ENCODE data around the gene CDH13.

DNA sequence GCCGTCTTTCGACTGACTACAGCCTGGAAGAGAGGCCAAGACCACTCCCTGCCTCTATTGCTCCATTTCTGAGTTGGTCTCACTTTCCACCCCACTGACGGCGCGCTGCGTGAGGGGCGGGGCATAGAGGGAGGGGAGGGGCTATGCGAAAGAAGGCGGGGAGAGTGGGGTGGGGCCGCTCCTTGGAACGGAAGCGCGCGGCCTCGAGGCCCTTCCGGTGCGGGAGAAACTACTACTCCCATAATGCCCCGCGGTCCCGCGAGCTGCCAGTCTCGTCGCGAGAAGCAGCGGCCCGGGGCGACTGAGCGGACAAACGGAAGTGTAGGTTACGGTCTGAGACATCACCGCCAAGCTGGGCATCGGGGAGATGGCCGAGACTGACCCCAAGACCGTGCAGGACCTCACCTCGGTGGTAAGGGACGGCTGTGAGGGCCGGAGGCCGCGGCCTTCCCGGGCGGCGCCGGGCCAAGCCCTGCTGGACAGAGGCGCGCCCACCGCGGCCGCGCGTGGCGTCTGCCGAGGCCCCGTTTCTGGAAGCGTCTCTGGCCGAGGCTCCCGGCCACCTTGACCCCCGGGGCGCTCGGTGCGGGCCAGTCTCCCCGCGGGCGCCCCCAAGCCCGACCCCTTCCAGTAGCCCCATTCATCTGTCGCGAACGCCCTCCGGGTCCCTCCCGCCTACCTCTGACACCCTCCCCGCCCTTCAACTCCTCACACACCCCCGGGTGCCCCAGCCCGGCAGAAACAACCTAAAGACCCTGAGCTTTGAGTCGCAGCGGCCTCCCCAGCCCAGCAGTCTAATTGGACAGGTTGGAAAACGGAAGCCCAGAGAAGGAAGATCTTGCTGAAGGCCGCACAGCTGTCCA, 1181.2 kb downstream of the CDH13 start, which contains the start of gene HSBP1:
- peak in 1 of 2 donors; percentile 61 for TF ChIP-seq POLR2A (IDR thresholded peaks at IDR 0.05)
- TF ChIP-seq, protein P1, sequence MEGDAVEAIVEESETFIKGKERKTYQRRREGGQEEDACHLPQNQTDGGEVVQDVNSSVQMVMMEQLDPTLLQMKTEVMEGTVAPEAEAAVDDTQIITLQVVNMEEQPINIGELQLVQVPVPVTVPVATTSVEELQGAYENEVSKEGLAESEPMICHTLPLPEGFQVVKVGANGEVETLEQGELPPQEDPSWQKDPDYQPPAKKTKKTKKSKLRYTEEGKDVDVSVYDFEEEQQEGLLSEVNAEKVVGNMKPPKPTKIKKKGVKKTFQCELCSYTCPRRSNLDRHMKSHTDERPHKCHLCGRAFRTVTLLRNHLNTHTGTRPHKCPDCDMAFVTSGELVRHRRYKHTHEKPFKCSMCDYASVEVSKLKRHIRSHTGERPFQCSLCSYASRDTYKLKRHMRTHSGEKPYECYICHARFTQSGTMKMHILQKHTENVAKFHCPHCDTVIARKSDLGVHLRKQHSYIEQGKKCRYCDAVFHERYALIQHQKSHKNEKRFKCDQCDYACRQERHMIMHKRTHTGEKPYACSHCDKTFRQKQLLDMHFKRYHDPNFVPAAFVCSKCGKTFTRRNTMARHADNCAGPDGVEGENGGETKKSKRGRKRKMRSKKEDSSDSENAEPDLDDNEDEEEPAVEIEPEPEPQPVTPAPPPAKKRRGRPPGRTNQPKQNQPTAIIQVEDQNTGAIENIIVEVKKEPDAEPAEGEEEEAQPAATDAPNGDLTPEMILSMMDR (IDR thresholded peaks at IDR 0.05): peak in 1 of 6 experiments; percentile 7

All from adrenal gland (tissue), 5 donors.